GM12801 (cell line): ENCODE measurements around the gene SIAH1.

Experiments
- CTCF ChIP-seq: IDR thresholded peaks from one replicate; pipeline ENCODE4 v1.5.1; 2011; ENCODE audit warnings: control low read depth; ENCODE audit not compliant: insufficient read length; ENCODE audit errors: extremely low read depth

Gene SIAH1

GRCh38 chr16:48347191-48347865, 37.9 kb downstream of the SIAH1 start:
- TF ChIP-seq CTCF = no peak

GRCh38 chr16:48342591-48342990, 42.6 kb downstream of the SIAH1 start:
- no peak for TF ChIP-seq CTCF

- no peak for TF ChIP-seq CTCF
Observed at GRCh38 chr16:48340054-48340453, 45.2 kb downstream of the SIAH1 start.

GRCh38 chr16:48335961-48336360, 49.3 kb downstream of the SIAH1 start:
- no peak for TF ChIP-seq CTCF

- TF ChIP-seq CTCF = no peak
Observed at GRCh38 chr16:48334325-48334724, 50.9 kb downstream of the SIAH1 start.

GRCh38 chr16:48332978-48333377, 52.2 kb downstream of the SIAH1 start:
- no peak for TF ChIP-seq CTCF

GRCh38 chr16:48330841-48331192, 54.4 kb downstream of the SIAH1 start:
- no peak for TF ChIP-seq CTCF
